ENCODE results near the gene POLR2E. TPM values are rescaled to one million over a fixed set of nuclear protein-coding genes. Genes with fewer than 3 reads are reported as not detected.

POLR2E gene
- total and polyA plus RNA-seq, 4 donors: 51.8 to 211 (median 171) TPM

- no peaks in the 10 kb centered on the region for H3K9me3 ChIP-seq (ENCODE audit: control insufficient read depth in 4 of 4, low read length in 3 of 4)
- H3K27me3 ChIP-seq (ENCODE audit: control insufficient read depth in 4 of 4, insufficient read depth in 4 of 4, low read length in 3 of 4): no peaks in the 10 kb centered on the region
- H3K9ac ChIP-seq (ENCODE audit: low read depth in 1 of 2, low read length in 2 of 2): no peak overlapping the region
- H3K27ac ChIP-seq (ENCODE audit: low read depth in 1 of 2, low read length in 2 of 2): no peak overlapping the region
- peaks cover 0 to 3% (median 0%) of the 10 kb centered on the region in 4 donors for H3K36me3 ChIP-seq (ENCODE audit: control insufficient read depth in 4 of 4, insufficient read depth in 3 of 4, low read depth in 1 of 4, low read length in 3 of 4)
- H3K4me1 ChIP-seq (ENCODE audit: control insufficient read depth in 4 of 4, insufficient read depth in 4 of 4, low read length in 3 of 4): peaks cover 0 to 2% (median 0%) of the 10 kb centered on the region in 4 donors
- DNase-seq (ENCODE audit: low spot score): no peak
- H3K4me3 ChIP-seq (ENCODE audit: low read depth in 1 of 3, low read length in 3 of 3): no peak overlapping the region
- no peak for TF ChIP-seq MAX (IDR thresholded peaks at IDR 0.05)
- no peak for TF ChIP-seq FOXA1 (IDR thresholded peaks at IDR 0.05)
- no peak for TF ChIP-seq FOXA2 (IDR thresholded peaks at IDR 0.05)
- no peak for TF ChIP-seq ZBTB33 (IDR thresholded peaks at IDR 0.05)
- TF ChIP-seq YY1 (IDR thresholded peaks at IDR 0.05): no peak
- TF ChIP-seq REST (IDR thresholded peaks at IDR 0.05): no peak
- TF ChIP-seq EGR1 (IDR thresholded peaks at IDR 0.05; ENCODE audit: low read depth in 2 of 2): no peak
- TF ChIP-seq RAD21 (IDR thresholded peaks at IDR 0.05): no peak
- TF ChIP-seq HNF4G (IDR thresholded peaks at IDR 0.05): no peak
- TF ChIP-seq, protein P1, sequence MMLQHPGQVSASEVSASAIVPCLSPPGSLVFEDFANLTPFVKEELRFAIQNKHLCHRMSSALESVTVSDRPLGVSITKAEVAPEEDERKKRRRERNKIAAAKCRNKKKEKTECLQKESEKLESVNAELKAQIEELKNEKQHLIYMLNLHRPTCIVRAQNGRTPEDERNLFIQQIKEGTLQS (IDR thresholded peaks at IDR 0.05): no peak
- no peak for TF ChIP-seq JUND (IDR thresholded peaks at IDR 0.05)
- no peak for TF ChIP-seq RXRA (IDR thresholded peaks at IDR 0.05)
- TF ChIP-seq GABPA (IDR thresholded peaks at IDR 0.05 in 1 of 2, conservative IDR thresholded peaks at IDR 0.05 in 1 of 2): no peak
- 78% methylated on average over 11 of the region's 11 CpGs for WGBS
Measured at GRCh38 chr19:1049800-1050199, 45.4 kb downstream of the POLR2E start.

DNA sequence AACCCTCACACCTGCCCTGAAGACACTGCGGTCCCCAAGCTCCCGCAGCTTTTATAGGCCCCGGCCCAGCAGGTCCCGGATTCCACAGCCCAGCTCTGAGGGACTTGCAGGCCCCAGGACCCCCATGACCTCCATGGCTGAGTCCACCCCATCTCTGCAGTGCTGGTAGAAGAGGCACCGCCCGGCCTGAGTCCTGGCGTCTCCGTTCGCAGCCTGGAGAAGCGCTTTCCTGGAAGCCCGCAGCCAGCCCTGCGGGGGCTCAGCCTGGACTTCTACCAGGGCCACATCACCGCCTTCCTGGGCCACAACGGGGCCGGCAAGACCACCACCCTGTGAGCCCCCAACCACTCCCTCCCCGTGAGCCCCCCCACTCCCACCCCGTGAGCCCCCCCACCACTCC, 46.1 kb downstream of the POLR2E start:
- no peak overlapping the region for H3K27ac ChIP-seq (ENCODE audit: low read depth in 1 of 2, low read length in 2 of 2)
- 95% methylated on average over 17 of the region's 17 CpGs for WGBS
- no peaks in the 10 kb centered on the region for H3K9me3 ChIP-seq (ENCODE audit: control insufficient read depth in 4 of 4, low read length in 3 of 4)
- no peak for TF ChIP-seq HNF4G (IDR thresholded peaks at IDR 0.05)
- no peak for TF ChIP-seq FOXA2 (IDR thresholded peaks at IDR 0.05)
- no peak for TF ChIP-seq NR2F2 (IDR thresholded peaks at IDR 0.05)
- no peak for TF ChIP-seq YY1 (IDR thresholded peaks at IDR 0.05)
- TF ChIP-seq EGR1 (IDR thresholded peaks at IDR 0.05; ENCODE audit: low read depth in 2 of 2): no peak
- no peak for TF ChIP-seq HNF4A (conservative IDR thresholded peaks at IDR 0.05)
- TF ChIP-seq JUND (IDR thresholded peaks at IDR 0.05): no peak
- no peak for TF ChIP-seq MAX (IDR thresholded peaks at IDR 0.05)
- TF ChIP-seq, protein P1 (IDR thresholded peaks at IDR 0.05): no peak
- TF ChIP-seq RXRA (IDR thresholded peaks at IDR 0.05): no peak
- TF ChIP-seq RAD21 (IDR thresholded peaks at IDR 0.05): no peak
- no peak for TF ChIP-seq FOXA1 (IDR thresholded peaks at IDR 0.05)
- no peak for TF ChIP-seq REST (IDR thresholded peaks at IDR 0.05)
- no peak for TF ChIP-seq GABPA (IDR thresholded peaks at IDR 0.05 in 1 of 2, conservative IDR thresholded peaks at IDR 0.05 in 1 of 2)
- H3K9ac ChIP-seq (ENCODE audit: low read depth in 1 of 2, low read length in 2 of 2): no peak overlapping the region
- H3K4me1 ChIP-seq (ENCODE audit: control insufficient read depth in 4 of 4, insufficient read depth in 4 of 4, low read length in 3 of 4): peaks cover 0 to 2% (median 0%) of the 10 kb centered on the region in 4 donors
- no peaks in the 10 kb centered on the region for H3K27me3 ChIP-seq (ENCODE audit: control insufficient read depth in 4 of 4, insufficient read depth in 4 of 4, low read length in 3 of 4)
- H3K4me3 ChIP-seq (ENCODE audit: low read depth in 1 of 3, low read length in 3 of 3): no peak overlapping the region
- peaks cover 0 to 3% (median 0%) of the 10 kb centered on the region in 4 donors for H3K36me3 ChIP-seq (ENCODE audit: control insufficient read depth in 4 of 4, insufficient read depth in 3 of 4, low read depth in 1 of 4, low read length in 3 of 4)
- no peak for DNase-seq (ENCODE audit: low spot score)
